Thyroid gland (tissue), 4 donors: ENCODE measurements around the gene ZC3H7B. TPM values are rescaled to one million over a fixed set of nuclear protein-coding genes. Genes with fewer than 3 reads are reported as not detected.

Experiments used
- DNase-seq, 2 donors: peaks; one replicate each; pipeline ENCODE4 v3.0.0-alpha.2; 2019
- H3K27ac ChIP-seq, 3 donors: fragments of 200-600 bp; sonication (generic); 1 replicate in 2 of 3; 2 replicates in 1 of 3; pipeline ENCODE4 v1.5.1; 2016 to 2019; ENCODE audit warnings: mild to moderate bottlenecking in 1 of 3, moderate library complexity in 1 of 3
- H3K27me3 ChIP-seq: fragments of 200-600 bp; sonication (generic); one replicate; pipeline ENCODE4 v1.5.1; 2019
- H3K36me3 ChIP-seq, 2 donors: fragments of 200-600 bp; sonication (generic); one replicate each; pipeline ENCODE4 v1.5.1; 2016 to 2019
- H3K4me1 ChIP-seq, 2 donors: fragments of 200-600 bp; sonication (generic); one replicate each; pipeline ENCODE4 v1.5.1; 2017 to 2019
- H3K4me3 ChIP-seq, 3 donors: fragments of 200-600 bp; sonication (generic); replicated peaks in 1 of 3; 1 replicate in 2 of 3; 2 replicates in 1 of 3; pipeline ENCODE4 v1.5.1; 2016; ENCODE audit warnings: mild to moderate bottlenecking in 1 of 3
- H3K9me3 ChIP-seq: fragments of 200-600 bp; sonication (generic); one replicate; pipeline ENCODE4 v1.5.1; 2017
- CTCF ChIP-seq, 6 experiments: fragments of 200-600 bp in 3 of 6; fragments of 450-650 bp in 3 of 6; sonication (generic) in 3 of 6; IDR thresholded peaks; one replicate each; pipeline ENCODE4 v1.5.1; 2016 to 2019; ENCODE audit warnings: antibody characterized with exemption in 6 of 6, mild to moderate bottlenecking in 2 of 6, inconsistent platforms in 1 of 6, moderate library complexity in 1 of 6
- POLR2A ChIP-seq, 2 donors: fragments of 450-650 bp; IDR thresholded peaks; one replicate each; pipeline ENCODE4 v1.6.1; 2017; ENCODE audit warnings: antibody characterized with exemption in 2 of 2, mild to moderate bottlenecking in 2 of 2, moderate library complexity in 1 of 2
- WGBS, 2 donors: methylation state at CpG; one replicate each; pipeline ENCODE4 v1.1.5; 2017; 5-methylcytosine and 5-hydroxymethylcytosine counted together
- intact Hi-C: fragments of 100-400 bp; cut with DNase I; formaldehyde crosslinking; loops from one replicate; pipeline ENCODE4 v1.15.1; 2023
- total RNA-seq, 4 donors: library from RNA; depleted of rRNA; stranded (reverse); fragments of >200 nt; gene quantifications; one replicate each; pipeline ENCODE4 v1.2.3, GENCODE V29; 2016

Gene ZC3H7B
- total RNA-seq, 4 donors from 2014 or later = 77.7 to 100 (median 88.7) TPM

- no peaks in the 10 kb centered on the region for H3K4me1 ChIP-seq
- peaks cover 79 to 82% of the 10 kb centered on the region in 2 donors for H3K36me3 ChIP-seq
- no peak overlapping the region for H3K27ac ChIP-seq
- intact Hi-C loops = no loop called here
- DNase-seq = no peak
- TF ChIP-seq POLR2A (IDR thresholded peaks at IDR 0.05) (no peak), CTCF (IDR thresholded peaks at IDR 0.05) (no peak)
- H3K27me3 ChIP-seq = no peaks in the 10 kb centered on the region
- no peaks in the 10 kb centered on the region for H3K9me3 ChIP-seq
- H3K4me3 ChIP-seq = no peak overlapping the region
- WGBS, 2 donors = 89 to 95% methylated on average over 15 to 18 of the region's 18 CpGs
Observed at GRCh38 chr22:41347066-41347859, 45.9 kb downstream of the ZC3H7B start.

- intact Hi-C loops = no loop called here
- WGBS, 2 donors = 91 to 96% methylated on average over 21 of the region's 22 CpGs
- H3K27ac ChIP-seq = no peak overlapping the region
- H3K4me1 ChIP-seq = no peaks in the 10 kb centered on the region
- DNase-seq = no peak
- no peak overlapping the region for H3K4me3 ChIP-seq
- H3K27me3 ChIP-seq = no peaks in the 10 kb centered on the region
- TF ChIP-seq POLR2A (IDR thresholded peaks at IDR 0.05) (no peak), CTCF (IDR thresholded peaks at IDR 0.05) (no peak)
- H3K9me3 ChIP-seq = no peaks in the 10 kb centered on the region
- H3K36me3 ChIP-seq = peaks cover 71 to 82% of the 10 kb centered on the region in 2 donors
Observed at GRCh38 chr22:41348964-41349484, 47.7 kb downstream of the ZC3H7B start.

- intact Hi-C loops = no loop called here
- DNase-seq = no peak
- Histone ChIP-seq H3K36me3 (peaks cover 77 to 85% of the 10 kb centered on the region in 2 donors), H3K27me3 (no peaks in the 10 kb centered on the region), H3K9me3 (no peaks in the 10 kb centered on the region), H3K4me3 (no peak overlapping the region), H3K4me1 (no peaks in the 10 kb centered on the region), H3K27ac (no peak overlapping the region)
- TF ChIP-seq CTCF (IDR thresholded peaks at IDR 0.05) = no peak
- no peak for TF ChIP-seq POLR2A (IDR thresholded peaks at IDR 0.05)
- 83 to 92% methylated on average over 4 of the region's 4 CpGs for WGBS, 2 donors
Observed at GRCh38 chr22:41350087-41350486, 48.8 kb downstream of the ZC3H7B start.

- H3K9me3 ChIP-seq = no peaks in the 10 kb centered on the region
- H3K27me3 ChIP-seq = no peaks in the 10 kb centered on the region
- TF ChIP-seq POLR2A (IDR thresholded peaks at IDR 0.05) (no peak), CTCF (IDR thresholded peaks at IDR 0.05) (no peak)
- no peak overlapping the region for H3K27ac ChIP-seq
- 92 to 94% methylated on average over 5 of the region's 5 CpGs for WGBS, 2 donors
- no peak overlapping the region for H3K4me3 ChIP-seq
- H3K36me3 ChIP-seq = peaks cover 77 to 86% of the 10 kb centered on the region in 2 donors
- intact Hi-C loops = no loop called here
- no peak for DNase-seq
- no peaks in the 10 kb centered on the region for H3K4me1 ChIP-seq
Observed at GRCh38 chr22:41351011-41351410, 49.7 kb downstream of the ZC3H7B start.

- TF ChIP-seq POLR2A (IDR thresholded peaks at IDR 0.05) (no peak), CTCF (IDR thresholded peaks at IDR 0.05) (no peak)
- intact Hi-C loops = no loop called here
- H3K27me3 ChIP-seq = no peaks in the 10 kb centered on the region
- 84 to 85% methylated on average over 6 of the region's 6 CpGs for WGBS, 2 donors
- no peaks in the 10 kb centered on the region for H3K9me3 ChIP-seq
- peaks cover 77 to 86% of the 10 kb centered on the region in 2 donors for H3K36me3 ChIP-seq
- DNase-seq = no peak
- no peak overlapping the region for H3K4me3 ChIP-seq
- H3K27ac ChIP-seq = no peak overlapping the region
- H3K4me1 ChIP-seq = no peaks in the 10 kb centered on the region
Observed at GRCh38 chr22:41352058-41352457, 50.7 kb downstream of the ZC3H7B start.
